Hepatocyte (in vitro differentiated cells): Measurements from ENCODE around the gene ANKRD66. TPM values are rescaled to one million over a fixed set of nuclear protein-coding genes. Genes with fewer than 3 reads are reported as not detected.
"Not testable (repeated sequence)": the region's sequence is repeated elsewhere in the genome, so short reads cannot be mapped to it uniquely, and the experiment has no call there.

ENCODE experiments used
- DNase-seq: peaks from one replicate; pipeline ENCODE4 v3.0.0-alpha.2; 2016; ENCODE audit warnings: low spot score
- H2AFZ ChIP-seq: fragments of 200-600 bp; sonication (generic); 2 replicates; pipeline ENCODE4 v1.6.0; 2016; ENCODE audit warnings: antibody characterized with exemption, mild to moderate bottlenecking
- H3K27ac ChIP-seq: fragments of 200-600 bp; sonication (generic); 2 replicates; pipeline ENCODE4 v1.5.1; 2016; ENCODE audit warnings: mild to moderate bottlenecking
- H3K27me3 ChIP-seq: fragments of 200-600 bp; sonication (generic); 2 replicates; pipeline ENCODE4 v1.6.1; 2016
- H3K36me3 ChIP-seq: fragments of 200-600 bp; sonication (generic); replicated peaks from 2 replicates; pipeline ENCODE4 v1.5.1; 2016; ENCODE audit warnings: low read depth; ENCODE audit not compliant: insufficient read depth
- H3K4me1 ChIP-seq: fragments of 200-600 bp; sonication (generic); 2 replicates; pipeline ENCODE4 v1.5.1; 2016; ENCODE audit warnings: mild to moderate bottlenecking, moderate library complexity; ENCODE audit not compliant: insufficient read depth
- H3K4me2 ChIP-seq: fragments of 200-600 bp; sonication (generic); 2 replicates; pipeline ENCODE4 v1.6.0; 2016
- H3K4me3 ChIP-seq: fragments of 200-600 bp; sonication (generic); 2 replicates; pipeline ENCODE4 v1.5.1; 2016; ENCODE audit warnings: mild to moderate bottlenecking
- H3K79me2 ChIP-seq: fragments of 200-600 bp; sonication (generic); 2 replicates; pipeline ENCODE4 v1.6.0; 2017; ENCODE audit warnings: mild to moderate bottlenecking
- H3K9me2 ChIP-seq: fragments of 200-600 bp; sonication (generic); replicated peaks from 2 replicates; pipeline ENCODE4 v1.6.0; 2017; ENCODE audit warnings: mild to moderate bottlenecking; ENCODE audit not compliant: insufficient read depth
- H3K9me3 ChIP-seq: fragments of 200-600 bp; sonication (generic); 2 replicates; pipeline ENCODE4 v1.5.1; 2016; ENCODE audit warnings: low read depth, mild to moderate bottlenecking
- H4K20me1 ChIP-seq: fragments of 200-600 bp; sonication (generic); 2 replicates; pipeline ENCODE4 v1.6.0; 2016; ENCODE audit warnings: mild to moderate bottlenecking; ENCODE audit not compliant: insufficient read depth, poor library complexity, severe bottlenecking
- CTCF ChIP-seq: fragments of 200-600 bp; sonication (generic); IDR thresholded peaks from 2 replicates; pipeline ENCODE4 v1.5.1; 2016; ENCODE audit warnings: antibody characterized with exemption, mild to moderate bottlenecking; ENCODE audit not compliant: poor library complexity
- EZH2 ChIP-seq: fragments of 200-600 bp; sonication (generic); IDR thresholded peaks from 2 replicates; pipeline ENCODE4 v1.6.1; 2016; ENCODE audit warnings: antibody characterized with exemption, mild to moderate bottlenecking, borderline replicate concordance
- EZH2phosphoT487 ChIP-seq: fragments of 200-600 bp; sonication (generic); IDR thresholded peaks from one replicate; pipeline ENCODE4 v1.6.1; 2018; ENCODE audit warnings: antibody characterized with exemption, mild to moderate bottlenecking, low read depth, moderate library complexity; ENCODE audit not compliant: unreplicated experiment, severe bottlenecking
- WGBS: methylation state at CpG from one replicate; pipeline ENCODE4 v1.1.6; 2016; ENCODE audit warnings: low lambda C conversion rate; ENCODE audit errors: missing lambda C conversion rate; 5-methylcytosine and 5-hydroxymethylcytosine counted together
- polyA plus RNA-seq: library from polyadenylated mRNA; unstranded; fragments of >200 nt; fragmentation: Nextera tagmentation; extraction: Ambion mirVana; gene quantifications from 2 replicates; pipeline ENCODE4 v1.2.1, GENCODE V29; 2016
- total RNA-seq: library from RNA; depleted of rRNA; stranded (reverse); fragments of >200 nt; gene quantifications from 2 replicates; pipeline ENCODE4 v1.2.3, GENCODE V29; 2014

Gene ANKRD66
- total and polyA plus RNA-seq, 2 experiments from 2014 or later, result not detected

GRCh38 chr6:46743425-46744158, 3.1 kb upstream of the ANKRD66 start:
- no peak overlapping the region for H3K27ac ChIP-seq
- peaks cover 4% of the 10 kb centered on the region for H3K4me1 ChIP-seq
- DNase-seq, result no peak
- TF ChIP-seq EZH2 (no peak), EZH2phosphoT487 (no peak), CTCF (no peak)
- H3K9me3 ChIP-seq, result no peaks in the 10 kb centered on the region
- H3K9me2 ChIP-seq, result no peaks in the 10 kb centered on the region
- no peak overlapping the region for H2AFZ ChIP-seq
- no peak overlapping the region for H3K4me2 ChIP-seq
- H3K79me2 ChIP-seq, result no peaks in the 10 kb centered on the region
- no peaks in the 10 kb centered on the region for H4K20me1 ChIP-seq
- no peak overlapping the region for H3K4me3 ChIP-seq
- no peaks in the 10 kb centered on the region for H3K36me3 ChIP-seq
- H3K27me3 ChIP-seq, result no peaks in the 10 kb centered on the region
- WGBS, result 87% methylated on average over 1 of the region's 1 CpG

- not testable (repeated sequence) for H3K27ac ChIP-seq, DNase-seq, H2AFZ ChIP-seq, H3K79me2 ChIP-seq, H3K9me3 ChIP-seq, H4K20me1 ChIP-seq, H3K9me2 ChIP-seq, H3K4me1 ChIP-seq, H3K36me3 ChIP-seq, H3K4me2 ChIP-seq, H3K4me3 ChIP-seq, H3K27me3 ChIP-seq
- WGBS, result 94% methylated on average over 3 of the region's 3 CpGs
Observed at GRCh38 chr6:46744159-46744725, 2.5 kb upstream of the ANKRD66 start.

- Histone ChIP-seq H3K27ac (no peak overlapping the region), H3K9me2 (no peaks in the 10 kb centered on the region), H3K9me3 (no peaks in the 10 kb centered on the region), H3K79me2 (no peaks in the 10 kb centered on the region), H3K4me1 (peaks cover 4% of the 10 kb centered on the region), H4K20me1 (no peaks in the 10 kb centered on the region), H2AFZ (no peak overlapping the region), H3K36me3 (no peaks in the 10 kb centered on the region), H3K4me2 (no peak overlapping the region), H3K4me3 (no peak overlapping the region), H3K27me3 (no peaks in the 10 kb centered on the region)
- TF ChIP-seq EZH2, result no peak
- no peak for TF ChIP-seq CTCF
- TF ChIP-seq EZH2phosphoT487, result no peak
- 81% methylated on average over 2 of the region's 2 CpGs for WGBS
- DNase-seq, result no peak
Observed at GRCh38 chr6:46745973-46746372, 760 bp upstream of the ANKRD66 start.

GRCh38 chr6:46748940-46749503, 2.3 kb downstream of the ANKRD66 start:
- H3K4me2 ChIP-seq, result no peak overlapping the region
- H3K27me3 ChIP-seq, result no peaks in the 10 kb centered on the region
- TF ChIP-seq CTCF (no peak), EZH2phosphoT487 (no peak)
- no peak overlapping the region for H3K27ac ChIP-seq
- H3K9me2 ChIP-seq, result no peaks in the 10 kb centered on the region
- WGBS, result 96% methylated on average over 5 of the region's 5 CpGs
- no peak overlapping the region for H3K4me3 ChIP-seq
- no peaks in the 10 kb centered on the region for H3K9me3 ChIP-seq
- no peaks in the 10 kb centered on the region for H3K36me3 ChIP-seq
- H3K4me1 ChIP-seq, result no peaks in the 10 kb centered on the region
- H3K79me2 ChIP-seq, result no peaks in the 10 kb centered on the region
- no peaks in the 10 kb centered on the region for H4K20me1 ChIP-seq
- no peak overlapping the region for H2AFZ ChIP-seq
- DNase-seq, result no peak
